CD4-positive, alpha-beta T cell treated with Interleukin-17A for 4 hours (primary cell): ENCODE results near the gene CAPS2.

ENCODE experiments used
- DNase-seq: peaks from one replicate; pipeline ENCODE4 v3.0.0-alpha.2; 2020; ENCODE audit warnings: mixed read lengths

CAPS2 gene

GRCh38 chr12:75302781-75303180, 27.3 kb downstream of the CAPS2 start:
- no peak for DNase-seq

- DNase-seq, result no peak
These were observed 27.9 kb downstream of the CAPS2 start for GRCh38 chr12:75302225-75302624.

- no peak for DNase-seq
These were observed 35.3 kb downstream of the CAPS2 start for GRCh38 chr12:75294797-75295196.

GRCh38 chr12:75294336-75294735, 35.8 kb downstream of the CAPS2 start:
- no peak for DNase-seq

- DNase-seq, result no peak
These were observed 39.1 kb downstream of the CAPS2 start for GRCh38 chr12:75291014-75291413.

GRCh38 chr12:75289753-75290152, 40.4 kb downstream of the CAPS2 start:
- DNase-seq, result no peak

- DNase-seq, result no peak
These were observed 41.3 kb downstream of the CAPS2 start for GRCh38 chr12:75288860-75289259.

- DNase-seq, result no peak
These were observed 54.4 kb downstream of the CAPS2 start for GRCh38 chr12:75275702-75276101.

- no peak for DNase-seq
These were observed 58.5 kb downstream of the CAPS2 start for GRCh38 chr12:75271576-75271975.

- DNase-seq, result no peak
These were observed 60.0 kb downstream of the CAPS2 start for GRCh38 chr12:75270157-75270556.

GRCh38 chr12:75269209-75269608, 60.9 kb downstream of the CAPS2 start:
- no peak for DNase-seq

- DNase-seq, result no peak
These were observed 69.8 kb downstream of the CAPS2 start for GRCh38 chr12:75260316-75260715.

- DNase-seq, result no peak
These were observed 71.0 kb downstream of the CAPS2 start for GRCh38 chr12:75259143-75259542.

GRCh38 chr12:75257510-75257909, 72.6 kb downstream of the CAPS2 start:
- no peak for DNase-seq

- DNase-seq, result no peak
These were observed 85.0 kb downstream of the CAPS2 start for GRCh38 chr12:75245108-75245507.

GRCh38 chr12:75239987-75240386, 90.1 kb downstream of the CAPS2 start:
- DNase-seq, result no peak

- DNase-seq, result no peak
These were observed 93.9 kb downstream of the CAPS2 start for GRCh38 chr12:75236206-75236605.

GRCh38 chr12:75227132-75227531, 103.0 kb downstream of the CAPS2 start:
- no peak for DNase-seq
